H1 (cell line): ENCODE results near the gene CHCHD1.

ENCODE experiments used
- POLR2AphosphoS5 ChIP-seq: IDR thresholded peaks from 2 replicates; pipeline ENCODE4 v1.6.1; 2011; ENCODE audit warnings: low read depth, low read length
- RAD21 ChIP-seq, 2 experiments: IDR thresholded peaks in 1 of 2; conservative IDR thresholded peaks in 1 of 2; 2 replicates each; pipeline ENCODE4 v1.6.1; 2011; ENCODE audit warnings: low read depth in 2 of 2, low read length in 2 of 2, improper control_type of control experiment in 1 of 2, inconsistent platforms in 1 of 2, mild to moderate bottlenecking in 1 of 2, moderate library complexity in 1 of 2
- TF ChIP-seq, protein P1 (sequence below), 3 experiments: IDR thresholded peaks; 1 replicate in 2 of 3; 2 replicates in 1 of 3; pipeline versions ENCODE4 v1.5.1 to v1.6.1; 2011; ENCODE audit warnings: low read length in 3 of 3, mild to moderate bottlenecking in 3 of 3, inconsistent platforms in 2 of 3, low read depth in 1 of 3, moderate library complexity in 1 of 3; ENCODE audit not compliant: insufficient read depth in 1 of 3; ENCODE audit errors: control extremely low read depth in 1 of 3
- TF ChIP-seq, protein P2 (sequence below): IDR thresholded peaks from 2 replicates; pipeline ENCODE4 v1.6.1; 2011; ENCODE audit warnings: low read depth, mild to moderate bottlenecking, low read length; ENCODE audit not compliant: insufficient read depth

DNA sequence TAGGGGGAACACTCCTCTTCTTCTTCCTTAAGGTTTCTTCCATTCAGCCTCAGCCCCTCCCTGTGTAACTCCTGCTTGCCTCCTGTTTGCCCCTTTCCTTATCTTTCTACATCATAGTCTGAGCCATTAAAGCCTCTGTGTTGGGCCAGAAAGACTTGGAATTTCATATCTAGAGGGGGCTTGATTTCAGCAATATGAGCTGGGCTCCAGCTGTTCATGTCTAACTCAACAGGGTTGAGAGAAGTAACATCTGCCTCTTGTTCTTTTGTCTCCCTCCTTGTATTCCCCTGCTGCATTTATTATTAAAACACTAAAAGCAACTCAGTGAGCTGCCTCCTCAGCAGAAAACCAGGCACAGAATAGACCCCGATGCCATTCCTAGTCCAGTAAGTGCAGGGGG lies 20.1 kb upstream of the CHCHD1 start:
- no peak for TF ChIP-seq POLR2AphosphoS5
- TF ChIP-seq RAD21 (IDR thresholded peaks at IDR 0.05 in 1 of 2, conservative IDR thresholded peaks at IDR 0.05 in 1 of 2; ENCODE audit: low read depth in 2 of 2, low read length in 2 of 2): no peak
- TF ChIP-seq, protein P1, sequence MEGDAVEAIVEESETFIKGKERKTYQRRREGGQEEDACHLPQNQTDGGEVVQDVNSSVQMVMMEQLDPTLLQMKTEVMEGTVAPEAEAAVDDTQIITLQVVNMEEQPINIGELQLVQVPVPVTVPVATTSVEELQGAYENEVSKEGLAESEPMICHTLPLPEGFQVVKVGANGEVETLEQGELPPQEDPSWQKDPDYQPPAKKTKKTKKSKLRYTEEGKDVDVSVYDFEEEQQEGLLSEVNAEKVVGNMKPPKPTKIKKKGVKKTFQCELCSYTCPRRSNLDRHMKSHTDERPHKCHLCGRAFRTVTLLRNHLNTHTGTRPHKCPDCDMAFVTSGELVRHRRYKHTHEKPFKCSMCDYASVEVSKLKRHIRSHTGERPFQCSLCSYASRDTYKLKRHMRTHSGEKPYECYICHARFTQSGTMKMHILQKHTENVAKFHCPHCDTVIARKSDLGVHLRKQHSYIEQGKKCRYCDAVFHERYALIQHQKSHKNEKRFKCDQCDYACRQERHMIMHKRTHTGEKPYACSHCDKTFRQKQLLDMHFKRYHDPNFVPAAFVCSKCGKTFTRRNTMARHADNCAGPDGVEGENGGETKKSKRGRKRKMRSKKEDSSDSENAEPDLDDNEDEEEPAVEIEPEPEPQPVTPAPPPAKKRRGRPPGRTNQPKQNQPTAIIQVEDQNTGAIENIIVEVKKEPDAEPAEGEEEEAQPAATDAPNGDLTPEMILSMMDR (IDR thresholded peaks at IDR 0.05; ENCODE audit: control extremely low read depth in 1 of 3, insufficient read depth in 1 of 3, low read depth in 1 of 3, low read length in 3 of 3): no peak
- TF ChIP-seq, protein P2, sequence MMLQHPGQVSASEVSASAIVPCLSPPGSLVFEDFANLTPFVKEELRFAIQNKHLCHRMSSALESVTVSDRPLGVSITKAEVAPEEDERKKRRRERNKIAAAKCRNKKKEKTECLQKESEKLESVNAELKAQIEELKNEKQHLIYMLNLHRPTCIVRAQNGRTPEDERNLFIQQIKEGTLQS: no peak
